Lung (tissue), 14 donors: ENCODE results near the gene USP17L13. TPM values are rescaled to one million over a fixed set of nuclear protein-coding genes. Genes with fewer than 3 reads are reported as not detected.
"Not testable (repeated sequence)": the region's sequence is repeated elsewhere in the genome, so short reads cannot be mapped to it uniquely, and the experiment has no call there.

Source experiments
- ATAC-seq: fragments of 200-7000 bp; cut with Tn5 transposase; one replicate; pipeline ENCODE4 v1.9.1; 2020; ENCODE audit warnings: moderate number of reproducible peaks; ENCODE audit not compliant: insufficient read depth, low FRiP score
- DNase-seq, 3 donors: peaks; one replicate each; pipeline ENCODE4 v3.0.0-alpha.2; 2013 to 2017
- H3K27ac ChIP-seq, 2 donors: one replicate each; pipeline ENCODE4 v1.5.1; 2013; ENCODE audit warnings: mild to moderate bottlenecking in 2 of 2, moderate library complexity in 2 of 2, control low read depth in 1 of 2, inconsistent platforms in 1 of 2, low read depth in 1 of 2, low read length in 1 of 2
- H3K27me3 ChIP-seq, 3 donors: one replicate each; pipeline ENCODE4 v1.5.1; 2013; ENCODE audit warnings: low read length in 2 of 3; ENCODE audit not compliant: control insufficient read depth in 3 of 3, insufficient read depth in 3 of 3
- H3K36me3 ChIP-seq, 4 donors: one replicate each; pipeline ENCODE4 v1.5.1; 2013; ENCODE audit warnings: low read length in 4 of 4, mild to moderate bottlenecking in 1 of 4, moderate library complexity in 1 of 4; ENCODE audit not compliant: control insufficient read depth in 4 of 4, insufficient read depth in 4 of 4
- H3K4me1 ChIP-seq, 5 donors: one replicate each; pipeline ENCODE4 v1.5.1; 2013; ENCODE audit warnings: low read length in 5 of 5, mild to moderate bottlenecking in 2 of 5, moderate library complexity in 1 of 5; ENCODE audit not compliant: control insufficient read depth in 5 of 5, insufficient read depth in 5 of 5
- H3K4me3 ChIP-seq: one replicate; pipeline ENCODE4 v1.5.1; 2013; ENCODE audit warnings: mild to moderate bottlenecking, control low read depth, moderate library complexity
- H3K9ac ChIP-seq, 2 donors: one replicate each; pipeline ENCODE4 v1.5.1; 2013; ENCODE audit warnings: low read length in 2 of 2, control low read depth in 1 of 2; ENCODE audit not compliant: insufficient read depth in 1 of 2
- H3K9me3 ChIP-seq, 4 donors: one replicate each; pipeline ENCODE4 v1.5.1; 2013; ENCODE audit warnings: low read length in 3 of 4, mild to moderate bottlenecking in 1 of 4, moderate library complexity in 1 of 4; ENCODE audit not compliant: control insufficient read depth in 4 of 4, insufficient read depth in 3 of 4
- WGBS, 2 donors: extraction: QIAGEN DNeasy Blood & Tissue Kit; methylation state at CpG; one replicate each; pipeline ENCODE4 v1.1.7; 2013; 5-methylcytosine and 5-hydroxymethylcytosine counted together
- long read RNA-seq, 5 donors: transcript quantifications; one replicate each; lab custom pipeline, GENCODE V29; 2026
- polyA plus RNA-seq, 2 donors: library from polyadenylated mRNA; stranded (reverse); fragments of 200-250 nt; gene quantifications; one replicate each; pipeline ENCODE4 v1.2.1, GENCODE V29; 2013
- total RNA-seq, 2 donors: library from RNA; depleted of rRNA in 1 of 2; stranded (reverse); fragments of >200 nt in 1 of 2; gene quantifications; one replicate each; pipeline ENCODE4 v1.2.1, GENCODE V29; 2014 to 2021
- donor health status: Bipolar disorder and iron deficiency.
- donor health status: healthy.
- donor health status: DM: yes; HTN: yes; CAD: no.

Gene USP17L13, protein sequence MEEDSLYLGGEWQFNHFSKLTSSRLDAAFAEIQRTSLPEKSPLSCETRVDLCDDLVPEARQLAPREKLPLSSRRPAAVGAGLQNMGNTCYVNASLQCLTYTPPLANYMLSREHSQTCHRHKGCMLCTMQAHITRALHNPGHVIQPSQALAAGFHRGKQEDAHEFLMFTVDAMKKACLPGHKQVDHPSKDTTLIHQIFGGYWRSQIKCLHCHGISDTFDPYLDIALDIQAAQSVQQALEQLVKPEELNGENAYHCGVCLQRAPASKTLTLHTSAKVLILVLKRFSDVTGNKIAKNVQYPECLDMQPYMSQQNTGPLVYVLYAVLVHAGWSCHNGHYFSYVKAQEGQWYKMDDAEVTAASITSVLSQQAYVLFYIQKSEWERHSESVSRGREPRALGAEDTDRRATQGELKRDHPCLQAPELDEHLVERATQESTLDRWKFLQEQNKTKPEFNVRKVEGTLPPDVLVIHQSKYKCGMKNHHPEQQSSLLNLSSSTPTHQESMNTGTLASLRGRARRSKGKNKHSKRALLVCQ
- total RNA-seq: not detected
- not detected for polyA plus RNA-seq
- long read RNA-seq, donor 1: 0 reads
- long read RNA-seq, donor 2: 0 reads
- long read RNA-seq, donor 3: 0 reads
- long read RNA-seq, donor 4: 0 reads
- long read RNA-seq, donor 5: 0 reads

DNA sequence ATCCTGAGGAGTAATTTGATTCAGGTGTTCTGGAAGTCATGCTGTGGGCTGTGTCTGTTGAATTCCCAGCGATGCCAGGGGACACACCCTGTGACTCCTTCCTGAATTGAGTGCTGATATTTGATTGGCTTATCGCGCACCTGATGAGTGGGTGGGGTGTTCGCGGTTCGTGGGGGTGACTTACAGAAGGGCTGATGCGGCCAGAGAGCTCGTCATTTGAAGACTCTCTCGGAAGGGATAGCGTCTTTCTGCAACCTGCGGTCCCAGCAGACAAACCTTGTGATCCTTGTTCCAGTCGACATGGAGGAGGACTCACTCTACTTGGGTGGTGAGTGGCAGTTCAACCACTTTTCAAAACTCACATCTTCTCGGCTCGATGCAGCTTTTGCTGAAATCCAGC, at the start of gene USP17L13:
USP17L13 (plus strand) TSS at position 301 of the 400 bp plus-strand sequence; CDS start at position 301, 0 bp downstream.
- not testable (repeated sequence) for DNase-seq, H3K27me3 ChIP-seq, H3K27ac ChIP-seq, H3K9me3 ChIP-seq, H3K4me3 ChIP-seq, H3K36me3 ChIP-seq, H3K4me1 ChIP-seq, H3K9ac ChIP-seq, ATAC-seq
- no CpG with 5 or more reads among the region's 14 CpGs for WGBS, 2 donors

DNA sequence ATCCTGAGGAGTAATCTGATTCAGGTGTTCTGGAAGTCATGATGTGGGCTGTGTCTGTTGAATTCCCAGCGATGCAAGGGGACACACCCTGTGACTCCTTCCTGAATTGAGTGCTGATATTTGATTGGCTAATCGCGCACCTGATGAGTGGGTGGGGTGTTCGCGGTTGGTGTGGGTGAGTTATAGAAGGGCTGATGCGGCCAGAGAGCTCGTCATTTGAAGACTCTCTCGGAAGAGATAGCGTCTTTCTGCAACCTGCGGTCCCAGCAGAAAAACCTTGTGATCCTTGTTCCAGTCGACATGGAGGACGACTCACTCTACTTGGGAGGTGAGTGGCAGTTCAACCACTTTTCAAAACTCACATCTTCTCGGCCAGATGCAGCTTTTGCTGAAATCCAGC, 14.3 kb upstream of the USP17L13 start, which contains the start of gene USP17L10:
USP17L10 (plus strand) TSS at position 301 of the 400 bp plus-strand sequence; CDS start at position 301, 0 bp downstream.
- not testable (repeated sequence) for ATAC-seq, H3K36me3 ChIP-seq, H3K4me3 ChIP-seq, H3K9ac ChIP-seq, H3K9me3 ChIP-seq, H3K4me1 ChIP-seq, H3K27ac ChIP-seq, DNase-seq, H3K27me3 ChIP-seq
- no CpG with 5 or more reads among the region's 13 CpGs for WGBS, 2 donors

DNA sequence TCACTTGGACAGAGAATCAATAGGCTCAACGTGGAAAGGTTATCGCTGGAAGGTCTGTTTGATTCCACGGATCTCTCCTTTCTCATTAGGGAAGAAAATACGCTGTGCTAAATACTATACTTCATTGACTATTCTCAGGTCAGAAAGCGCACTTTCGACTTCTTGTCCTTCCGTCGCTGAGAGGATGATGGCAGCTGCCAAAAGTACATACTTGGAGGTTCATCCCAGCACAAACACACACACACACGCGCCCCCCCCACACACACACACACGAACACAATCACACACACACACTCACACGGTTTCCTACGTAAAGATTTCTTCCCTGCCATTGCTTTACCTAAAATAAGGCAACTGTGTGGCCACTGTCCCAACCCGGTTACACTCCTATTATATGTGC, 10.0 kb upstream of the USP17L13 start:
- not testable (repeated sequence) for H3K4me3 ChIP-seq, DNase-seq, H3K27me3 ChIP-seq, H3K9me3 ChIP-seq, H3K4me1 ChIP-seq, ATAC-seq, H3K9ac ChIP-seq, H3K27ac ChIP-seq, H3K36me3 ChIP-seq
- 76 to 84% methylated on average over 11 of the region's 14 CpGs for WGBS, 2 donors

DNA sequence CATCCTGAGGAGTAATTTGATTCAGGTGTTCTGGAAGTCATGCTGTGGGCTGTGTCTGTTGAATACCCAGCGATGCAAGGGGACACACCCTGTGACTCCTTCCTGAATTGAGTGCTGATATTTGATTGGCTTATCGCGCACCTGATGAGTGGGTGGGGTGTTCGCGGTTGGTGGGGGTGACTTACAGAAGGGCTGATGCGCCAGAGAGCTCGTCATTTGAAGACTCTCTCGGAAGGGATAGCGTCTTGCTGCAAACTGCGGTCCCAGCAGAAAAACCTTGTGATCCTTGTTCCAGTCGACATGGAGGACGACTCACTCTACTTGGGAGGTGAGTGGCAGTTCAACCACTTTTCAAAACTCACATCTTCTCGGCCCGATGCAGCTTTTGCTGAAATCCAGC, 9.6 kb upstream of the USP17L13 start, which contains the start of gene USP17L11:
USP17L11 (plus strand) TSS at position 301 of the 400 bp plus-strand sequence; CDS start at position 301, 0 bp downstream.
- no CpG with 5 or more reads among the region's 14 CpGs for WGBS, 2 donors
- not testable (repeated sequence) for ATAC-seq

DNA sequence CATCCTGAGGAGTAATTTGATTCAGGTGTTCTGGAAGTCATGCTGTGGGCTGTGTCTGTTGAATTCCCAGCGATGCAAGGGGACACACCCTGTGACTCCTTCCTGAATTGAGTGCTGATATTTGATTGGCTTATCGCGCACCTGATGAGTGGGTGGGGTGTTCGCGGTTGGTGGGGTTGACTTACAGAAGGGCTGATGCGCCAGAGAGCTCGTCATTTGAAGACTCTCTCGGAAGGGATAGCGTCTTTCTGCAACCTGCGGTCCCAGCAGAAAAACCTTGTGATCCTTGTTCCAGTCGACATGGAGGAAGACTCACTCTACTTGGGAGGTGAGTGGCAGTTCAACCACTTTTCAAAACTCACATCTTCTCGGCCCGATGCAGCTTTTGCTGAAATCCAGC, 4.8 kb upstream of the USP17L13 start, which contains the start of gene USP17L12:
USP17L12 (plus strand) TSS at position 301 of the 400 bp plus-strand sequence; CDS start at position 301, 0 bp downstream.
- no CpG with 5 or more reads among the region's 13 CpGs for WGBS, 2 donors
- H3K36me3 ChIP-seq, DNase-seq, H3K4me1 ChIP-seq, ATAC-seq, H3K4me3 ChIP-seq, H3K9me3 ChIP-seq, H3K27me3 ChIP-seq, H3K27ac ChIP-seq, H3K9ac ChIP-seq: not testable (repeated sequence)

More for the DNA sequence above, 9.6 kb upstream of the USP17L13 start, which contains the start of gene USP17L11:
- H3K36me3 ChIP-seq, DNase-seq, H3K4me1 ChIP-seq, H3K27me3 ChIP-seq, H3K9ac ChIP-seq, H3K9me3 ChIP-seq, H3K4me3 ChIP-seq, H3K27ac ChIP-seq: not testable (repeated sequence)

DNA sequence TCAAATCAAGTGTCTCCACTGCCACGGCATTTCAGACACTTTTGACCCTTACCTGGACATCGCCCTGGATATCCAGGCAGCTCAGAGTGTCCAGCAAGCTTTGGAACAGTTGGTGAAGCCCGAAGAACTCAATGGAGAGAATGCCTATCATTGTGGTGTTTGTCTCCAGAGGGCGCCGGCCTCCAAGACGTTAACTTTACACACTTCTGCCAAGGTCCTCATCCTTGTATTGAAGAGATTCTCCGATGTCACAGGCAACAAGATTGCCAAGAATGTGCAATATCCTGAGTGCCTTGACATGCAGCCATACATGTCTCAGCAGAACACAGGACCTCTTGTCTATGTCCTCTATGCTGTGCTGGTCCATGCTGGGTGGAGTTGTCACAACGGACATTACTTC, 5.6 kb downstream of the USP17L13 start:
- H3K36me3 ChIP-seq, H3K9ac ChIP-seq, H3K4me1 ChIP-seq, H3K27me3 ChIP-seq, H3K27ac ChIP-seq, DNase-seq, H3K4me3 ChIP-seq, ATAC-seq, H3K9me3 ChIP-seq: not testable (repeated sequence)
- WGBS, 2 donors: 81 to 90% methylated on average over 5 of the region's 8 CpGs

DNA sequence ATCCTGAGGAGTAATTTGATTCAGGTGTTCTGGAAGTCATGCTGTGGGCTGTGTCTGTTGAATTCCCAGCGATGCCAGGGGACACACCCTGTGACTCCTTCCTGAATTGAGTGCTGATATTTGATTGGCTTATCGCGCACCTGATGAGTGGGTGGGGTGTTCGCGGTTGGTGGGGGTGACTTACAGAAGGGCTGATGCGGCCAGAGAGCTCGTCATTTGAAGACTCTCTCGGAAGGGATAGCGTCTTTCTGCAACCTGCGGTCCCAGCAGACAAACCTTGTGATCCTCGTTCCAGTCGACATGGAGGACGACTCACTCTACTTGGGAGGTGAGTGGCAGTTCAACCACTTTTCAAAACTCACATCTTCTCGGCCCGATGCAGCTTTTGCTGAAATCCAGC, 9.4 kb downstream of the USP17L13 start, which contains the start of gene USP17L15:
USP17L15 (plus strand) TSS at position 301 of the 400 bp plus-strand sequence; CDS start at position 301, 0 bp downstream.
- not testable (repeated sequence) for H3K9ac ChIP-seq, H3K27me3 ChIP-seq, H3K4me1 ChIP-seq, DNase-seq, H3K4me3 ChIP-seq, H3K36me3 ChIP-seq, H3K27ac ChIP-seq, H3K9me3 ChIP-seq, ATAC-seq
- WGBS, 2 donors: no CpG with 5 or more reads among the region's 15 CpGs

DNA sequence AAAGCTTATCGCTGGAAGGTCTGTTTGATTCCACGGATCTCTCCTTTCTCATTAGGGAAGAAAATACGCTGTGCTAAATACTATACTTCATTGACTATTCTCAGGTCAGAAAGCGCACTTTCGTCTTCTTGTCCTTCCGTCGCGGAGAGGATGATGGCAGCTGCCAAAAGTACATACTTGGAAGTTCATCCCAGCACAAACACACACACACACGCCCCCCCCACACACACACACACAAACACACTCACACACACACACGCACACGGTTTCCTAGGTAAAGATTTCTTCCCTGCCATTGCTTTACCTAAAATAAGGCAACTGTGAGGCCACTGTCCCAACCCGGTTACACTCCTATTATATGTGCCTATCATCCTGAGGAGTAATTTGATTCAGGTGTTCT, 13.8 kb downstream of the USP17L13 start:
- H3K36me3 ChIP-seq, H3K4me3 ChIP-seq: not testable (repeated sequence)
- 72 to 83% methylated on average over 9 to 11 of the region's 12 CpGs for WGBS, 2 donors

More for the DNA sequence above, 13.8 kb downstream of the USP17L13 start:
- ATAC-seq, H3K9ac ChIP-seq, H3K9me3 ChIP-seq, H3K4me1 ChIP-seq, DNase-seq, H3K27me3 ChIP-seq, H3K27ac ChIP-seq: not testable (repeated sequence)
